ENCODE results near the gene HELT. TPM values are rescaled to one million over a fixed set of nuclear protein-coding genes. Genes with fewer than 3 reads are reported as not detected.

Gene HELT
- total RNA-seq, 1 donor from 2014 or later, result not detected

DNA sequence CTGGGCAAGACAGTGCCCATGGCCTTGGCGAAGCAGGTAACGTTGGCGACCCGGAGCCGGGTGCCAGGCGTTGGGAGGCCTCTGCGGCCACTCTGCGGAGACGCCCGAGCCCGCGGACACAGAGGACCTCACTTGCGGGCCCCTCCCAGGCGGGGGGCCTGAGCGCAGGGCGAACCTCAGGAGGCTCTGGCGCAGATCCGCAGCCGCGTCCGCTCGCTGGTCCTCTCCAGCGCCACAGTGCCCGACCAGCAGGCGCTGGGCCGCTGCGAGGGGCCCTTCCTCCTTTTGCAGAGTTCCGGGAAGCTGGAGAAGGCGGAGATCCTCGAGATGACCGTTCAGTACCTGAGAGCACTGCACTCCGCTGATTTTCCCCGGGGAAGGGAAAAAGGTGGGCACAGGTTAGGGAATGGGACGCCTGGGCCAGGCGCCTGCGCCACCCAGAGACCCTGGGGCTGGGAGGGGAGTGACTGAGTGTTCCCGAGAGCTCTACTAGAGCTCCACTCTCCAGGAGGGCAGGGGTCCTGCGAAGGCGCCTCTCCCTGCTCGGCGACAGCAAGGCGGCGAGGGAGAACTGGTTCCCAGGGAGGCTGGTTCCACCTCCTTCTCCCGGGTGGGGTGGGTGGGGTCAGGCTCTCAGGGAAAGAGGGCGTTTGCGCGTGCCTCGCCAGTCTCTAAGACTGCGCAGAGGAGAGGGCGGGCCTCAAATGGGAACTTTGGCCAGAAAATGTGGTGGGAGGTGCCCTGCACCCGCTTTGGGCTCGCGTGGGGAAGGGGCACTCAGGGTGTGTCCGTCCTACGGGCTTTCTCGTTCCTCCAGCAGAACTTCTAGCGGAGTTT, 1.4 kb downstream of the HELT start:
- no peak for DNase-seq (ENCODE audit: low spot score)
- no peak overlapping the region for H3K27ac Mint-ChIP-seq (ENCODE audit: unreplicated experiment)
- peaks cover 84% of the 10 kb centered on the region for H3K27me3 Mint-ChIP-seq (ENCODE audit: low read depth)
- TF ChIP-seq, protein P1, sequence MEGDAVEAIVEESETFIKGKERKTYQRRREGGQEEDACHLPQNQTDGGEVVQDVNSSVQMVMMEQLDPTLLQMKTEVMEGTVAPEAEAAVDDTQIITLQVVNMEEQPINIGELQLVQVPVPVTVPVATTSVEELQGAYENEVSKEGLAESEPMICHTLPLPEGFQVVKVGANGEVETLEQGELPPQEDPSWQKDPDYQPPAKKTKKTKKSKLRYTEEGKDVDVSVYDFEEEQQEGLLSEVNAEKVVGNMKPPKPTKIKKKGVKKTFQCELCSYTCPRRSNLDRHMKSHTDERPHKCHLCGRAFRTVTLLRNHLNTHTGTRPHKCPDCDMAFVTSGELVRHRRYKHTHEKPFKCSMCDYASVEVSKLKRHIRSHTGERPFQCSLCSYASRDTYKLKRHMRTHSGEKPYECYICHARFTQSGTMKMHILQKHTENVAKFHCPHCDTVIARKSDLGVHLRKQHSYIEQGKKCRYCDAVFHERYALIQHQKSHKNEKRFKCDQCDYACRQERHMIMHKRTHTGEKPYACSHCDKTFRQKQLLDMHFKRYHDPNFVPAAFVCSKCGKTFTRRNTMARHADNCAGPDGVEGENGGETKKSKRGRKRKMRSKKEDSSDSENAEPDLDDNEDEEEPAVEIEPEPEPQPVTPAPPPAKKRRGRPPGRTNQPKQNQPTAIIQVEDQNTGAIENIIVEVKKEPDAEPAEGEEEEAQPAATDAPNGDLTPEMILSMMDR (IDR thresholded peaks at IDR 0.05), result no peak
- peak overlapping the region; percentile 54 for H3K4me3 Mint-ChIP-seq (ENCODE audit: unreplicated experiment)
- no peaks in the 10 kb centered on the region for H3K36me3 Mint-ChIP-seq (ENCODE audit: low read depth)
- no peaks in the 10 kb centered on the region for H3K9me3 Mint-ChIP-seq (ENCODE audit: low read depth)
- H3K4me1 Mint-ChIP-seq (ENCODE audit: low read depth), result peaks cover 32% of the 10 kb centered on the region

DNA sequence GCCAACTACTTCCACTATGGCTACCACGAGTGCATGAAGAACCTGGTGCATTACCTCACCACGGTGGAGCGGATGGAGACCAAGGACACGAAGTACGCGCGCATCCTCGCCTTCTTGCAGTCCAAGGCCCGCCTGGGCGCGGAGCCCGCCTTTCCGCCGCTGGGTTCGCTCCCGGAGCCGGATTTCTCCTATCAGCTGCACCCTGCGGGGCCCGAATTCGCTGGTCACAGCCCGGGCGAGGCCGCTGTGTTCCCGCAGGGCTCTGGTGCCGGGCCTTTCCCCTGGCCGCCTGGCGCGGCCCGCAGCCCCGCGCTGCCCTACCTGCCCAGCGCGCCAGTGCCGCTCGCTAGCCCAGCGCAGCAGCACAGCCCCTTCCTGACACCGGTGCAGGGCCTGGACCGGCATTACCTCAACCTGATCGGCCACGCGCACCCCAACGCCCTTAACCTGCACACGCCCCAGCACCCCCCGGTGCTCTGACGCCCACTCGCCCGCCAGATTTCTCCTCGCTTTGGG, 2.1 kb downstream of the HELT start:
- Mint-ChIP-seq H3K27ac (ENCODE audit: unreplicated experiment) (no peak overlapping the region), H3K4me3 (ENCODE audit: unreplicated experiment) (peak overlapping the region; percentile 54), H3K27me3 (ENCODE audit: low read depth) (peaks cover 84% of the 10 kb centered on the region), H3K4me1 (ENCODE audit: low read depth) (peaks cover 32% of the 10 kb centered on the region), H3K36me3 (ENCODE audit: low read depth) (no peaks in the 10 kb centered on the region), H3K9me3 (ENCODE audit: low read depth) (no peaks in the 10 kb centered on the region)
- no peak for DNase-seq (ENCODE audit: low spot score)
- TF ChIP-seq, protein P1 (IDR thresholded peaks at IDR 0.05), result no peak

DNA sequence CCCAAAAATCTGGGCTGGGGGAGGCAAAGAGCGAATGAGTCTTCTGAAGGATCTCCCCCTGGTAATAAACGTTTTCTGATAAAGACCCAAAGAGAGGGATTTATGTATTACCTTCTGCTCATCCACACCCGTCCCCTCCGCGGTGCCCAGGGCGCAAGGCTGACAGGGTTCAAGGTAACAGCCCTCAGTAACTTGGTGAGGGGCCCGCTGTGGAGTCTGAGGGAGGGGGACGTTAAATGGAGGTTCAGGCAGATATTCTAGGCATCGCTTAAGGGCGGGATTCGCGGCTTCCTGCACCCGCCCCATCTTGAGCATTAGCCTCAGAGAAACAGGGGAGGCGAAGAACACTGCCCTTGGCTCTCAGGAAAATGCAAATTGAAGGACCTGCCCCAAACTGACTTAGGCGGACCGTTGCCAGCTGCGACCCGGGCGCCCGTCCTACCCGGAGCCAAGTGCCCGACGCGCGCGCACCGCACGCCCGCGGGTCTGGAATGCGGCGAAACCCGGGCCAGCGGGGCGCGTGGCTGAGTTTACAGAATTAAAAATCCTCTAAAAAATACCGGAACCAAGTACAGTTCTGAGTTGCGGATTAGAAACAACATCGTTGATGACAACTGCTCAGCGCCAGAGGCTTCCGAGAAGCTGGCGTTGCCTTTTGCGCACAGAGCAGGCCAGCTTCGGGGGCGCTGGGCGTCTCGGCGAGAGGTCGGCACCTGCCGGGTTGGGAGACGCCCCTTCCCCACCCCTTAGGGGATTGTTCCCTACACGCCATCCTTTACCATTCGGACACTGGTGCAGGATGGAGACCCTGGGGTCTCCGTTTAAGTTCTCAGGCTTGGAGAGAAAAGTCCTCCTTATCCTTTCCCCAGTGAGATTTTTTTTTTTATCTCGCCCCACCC, 2.8 kb downstream of the HELT start:
- Mint-ChIP-seq H3K36me3 (ENCODE audit: low read depth) (no peaks in the 10 kb centered on the region), H3K9me3 (ENCODE audit: low read depth) (no peaks in the 10 kb centered on the region), H3K27me3 (ENCODE audit: low read depth) (peaks cover 84% of the 10 kb centered on the region), H3K27ac (ENCODE audit: unreplicated experiment) (no peak overlapping the region), H3K4me1 (ENCODE audit: low read depth) (peaks cover 32% of the 10 kb centered on the region), H3K4me3 (ENCODE audit: unreplicated experiment) (no peak overlapping the region)
- TF ChIP-seq, protein P1 (IDR thresholded peaks at IDR 0.05), result no peak
- no peak for DNase-seq (ENCODE audit: low spot score)

DNA sequence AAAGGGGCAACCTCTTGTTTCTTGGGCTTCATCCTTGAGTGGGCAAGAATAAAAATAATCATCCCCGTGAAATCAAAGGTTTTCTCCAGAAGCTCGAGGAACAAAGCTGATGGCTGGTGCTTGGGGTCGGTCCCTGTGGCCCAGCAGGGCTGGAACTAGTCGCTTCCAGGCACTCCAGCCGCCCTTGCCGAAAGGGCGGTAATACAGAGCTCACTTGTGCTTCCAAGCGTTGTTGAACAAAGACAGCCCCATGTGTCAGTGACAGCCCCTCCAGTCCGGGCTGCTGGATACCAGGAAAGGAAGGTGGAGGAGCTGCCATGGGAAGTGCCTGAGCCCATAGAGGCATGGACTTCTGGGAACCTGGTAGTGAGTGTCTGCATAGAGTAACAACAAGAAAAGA, 5.2 kb downstream of the HELT start:
- Mint-ChIP-seq H3K4me3 (ENCODE audit: unreplicated experiment) (no peak overlapping the region), H3K27ac (ENCODE audit: unreplicated experiment) (no peak overlapping the region), H3K4me1 (ENCODE audit: low read depth) (peaks cover 22% of the 10 kb centered on the region), H3K36me3 (ENCODE audit: low read depth) (no peaks in the 10 kb centered on the region), H3K9me3 (ENCODE audit: low read depth) (no peaks in the 10 kb centered on the region), H3K27me3 (ENCODE audit: low read depth) (peaks cover 83% of the 10 kb centered on the region)
- TF ChIP-seq, protein P1 (IDR thresholded peaks at IDR 0.05), result no peak
- DNase-seq (ENCODE audit: low spot score), result no peak

DNA sequence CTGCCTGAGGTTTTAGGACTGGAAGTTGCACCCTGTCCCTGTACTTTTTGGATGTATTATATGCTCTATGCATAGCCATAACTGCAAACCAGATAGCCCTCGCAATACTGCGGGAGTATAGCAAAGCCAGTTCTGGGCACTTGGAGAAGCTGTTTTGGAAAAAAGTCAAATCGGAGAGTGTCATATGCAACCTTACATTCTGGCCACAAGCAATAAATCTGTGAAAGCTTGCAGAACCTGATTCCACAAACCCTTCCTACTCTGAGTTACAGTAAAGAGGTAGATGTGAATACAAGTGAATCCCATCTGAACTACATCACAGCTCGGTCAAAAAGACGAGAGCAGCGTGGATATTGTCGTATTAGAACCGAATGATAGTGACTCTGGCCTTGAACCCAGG, 10.3 kb downstream of the HELT start:
- Mint-ChIP-seq H3K4me3 (ENCODE audit: unreplicated experiment) (no peak overlapping the region), H3K27ac (ENCODE audit: unreplicated experiment) (no peak overlapping the region), H3K9me3 (ENCODE audit: low read depth) (no peaks in the 10 kb centered on the region), H3K27me3 (ENCODE audit: low read depth) (peaks cover 88% of the 10 kb centered on the region), H3K4me1 (ENCODE audit: low read depth) (peaks cover 5% of the 10 kb centered on the region), H3K36me3 (ENCODE audit: low read depth) (no peaks in the 10 kb centered on the region)
- TF ChIP-seq, protein P1 (IDR thresholded peaks at IDR 0.05), result no peak
- no peak for DNase-seq (ENCODE audit: low spot score)
